ENCODE measurements around the gene TLX2. TPM values are rescaled to one million over a fixed set of nuclear protein-coding genes. Genes with fewer than 3 reads are reported as not detected.

TLX2 gene
- polyA plus RNA-seq, 3 donors: not detected

DNA sequence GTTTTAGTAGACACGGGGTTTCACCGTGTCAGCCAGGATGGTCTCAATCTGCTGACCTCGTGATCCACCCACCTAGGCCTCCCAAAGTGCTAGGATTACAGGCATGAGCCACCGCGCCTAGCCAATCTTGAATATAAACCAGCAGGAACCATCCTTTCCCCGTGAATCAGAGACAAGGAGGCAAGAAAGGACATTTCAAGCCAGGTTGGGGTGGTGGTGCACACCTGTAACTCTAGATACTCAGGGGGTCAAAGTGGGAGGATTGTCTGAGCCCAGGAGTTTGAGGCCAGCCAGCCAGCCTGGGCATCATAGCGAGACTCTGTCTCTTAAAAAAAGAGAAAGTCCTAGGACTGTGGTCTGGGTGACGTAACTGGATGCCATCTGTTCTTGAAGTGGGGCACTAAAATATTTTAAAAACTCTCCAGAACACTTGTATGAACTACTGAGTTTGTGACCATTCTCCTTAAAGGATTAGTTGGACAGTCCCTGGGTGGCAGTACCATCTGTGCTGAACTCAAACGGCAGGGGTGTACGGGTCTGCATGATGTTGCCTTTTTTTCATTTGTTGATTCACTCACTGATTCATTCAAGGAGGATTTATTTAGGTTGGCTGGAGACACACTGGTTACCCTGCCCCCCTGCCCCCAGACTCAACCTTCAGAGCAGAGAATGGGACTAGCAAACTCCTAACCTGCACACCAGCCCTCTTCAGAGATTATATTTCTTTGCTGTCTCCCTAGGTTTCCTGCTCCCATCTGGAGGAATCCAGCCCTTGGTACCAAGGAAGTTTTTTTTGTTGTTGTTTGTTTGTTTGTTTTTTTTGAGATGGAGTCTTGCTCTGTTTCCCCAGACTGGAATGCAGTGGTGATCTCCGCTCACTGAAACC, 2.9 kb upstream of the TLX2 start:
- H3K27me3 ChIP-seq (ENCODE audit: control insufficient read depth in 2 of 2, insufficient read depth in 2 of 2, low read length in 2 of 2): peaks cover 59 to 83% of the 10 kb centered on the region in 2 donors
- peaks cover 7% of the 10 kb centered on the region for H3K79me2 ChIP-seq (ENCODE audit: insufficient read depth, low read length)
- no peak overlapping the region for H3K4me3 ChIP-seq (replicated peaks in 1 of 3; ENCODE audit: low read depth in 2 of 3, low read length in 3 of 3)
- no peaks in the 10 kb centered on the region for H4K20me1 ChIP-seq (ENCODE audit: insufficient read depth, low read length)
- no peak overlapping the region for H3K9ac ChIP-seq (ENCODE audit: insufficient read depth, low read length, poor library complexity, severe bottlenecking)
- H3K4me3 Mint-ChIP-seq: peak overlapping the region in 1 of 2 donors; percentile 80
- H3K27ac ChIP-seq (ENCODE audit: low read depth in 1 of 2, low read length in 2 of 2): no peak overlapping the region
- H3K9me3 Mint-ChIP-seq: peaks cover 0 to 26% (median 20%) of the 10 kb centered on the region in 7 donors
- peaks cover 7 to 19% of the 10 kb centered on the region in 2 donors for H3K36me3 Mint-ChIP-seq
- H3K4me2 ChIP-seq (replicated peaks; ENCODE audit: extremely low read depth, low read length, poor library complexity, severe bottlenecking): no peak overlapping the region
- H2AFZ ChIP-seq (ENCODE audit: insufficient read depth, low read depth, low read length, poor library complexity, severe bottlenecking): no peak overlapping the region
- intact Hi-C loops (cut with micrococcal nuclease): no loop called here
- peaks cover 65 to 84% (median 74%) of the 10 kb centered on the region in 3 donors for H3K27me3 Mint-ChIP-seq (ENCODE audit: low read depth in 3 of 3)
- 34% methylated on average over 7 of the region's 11 CpGs for WGBS (ENCODE audit: insufficient coverage)
- H3K4me1 Mint-ChIP-seq: peaks cover 43% of the 10 kb centered on the region
- TF ChIP-seq, protein P1, sequence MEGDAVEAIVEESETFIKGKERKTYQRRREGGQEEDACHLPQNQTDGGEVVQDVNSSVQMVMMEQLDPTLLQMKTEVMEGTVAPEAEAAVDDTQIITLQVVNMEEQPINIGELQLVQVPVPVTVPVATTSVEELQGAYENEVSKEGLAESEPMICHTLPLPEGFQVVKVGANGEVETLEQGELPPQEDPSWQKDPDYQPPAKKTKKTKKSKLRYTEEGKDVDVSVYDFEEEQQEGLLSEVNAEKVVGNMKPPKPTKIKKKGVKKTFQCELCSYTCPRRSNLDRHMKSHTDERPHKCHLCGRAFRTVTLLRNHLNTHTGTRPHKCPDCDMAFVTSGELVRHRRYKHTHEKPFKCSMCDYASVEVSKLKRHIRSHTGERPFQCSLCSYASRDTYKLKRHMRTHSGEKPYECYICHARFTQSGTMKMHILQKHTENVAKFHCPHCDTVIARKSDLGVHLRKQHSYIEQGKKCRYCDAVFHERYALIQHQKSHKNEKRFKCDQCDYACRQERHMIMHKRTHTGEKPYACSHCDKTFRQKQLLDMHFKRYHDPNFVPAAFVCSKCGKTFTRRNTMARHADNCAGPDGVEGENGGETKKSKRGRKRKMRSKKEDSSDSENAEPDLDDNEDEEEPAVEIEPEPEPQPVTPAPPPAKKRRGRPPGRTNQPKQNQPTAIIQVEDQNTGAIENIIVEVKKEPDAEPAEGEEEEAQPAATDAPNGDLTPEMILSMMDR (IDR thresholded peaks at IDR 0.05): no peak
- H3K36me3 ChIP-seq (replicated peaks in 1 of 2; ENCODE audit: control insufficient read depth in 1 of 2, insufficient read depth in 2 of 2, low read length in 2 of 2): no peaks in the 10 kb centered on the region
- peak overlapping the region in 1 of 7 donors; percentile 54 for H3K27ac Mint-ChIP-seq
- H3K9me3 ChIP-seq (replicated peaks in 1 of 2; ENCODE audit: control insufficient read depth in 1 of 2, insufficient read depth in 1 of 2, low read length in 2 of 2): peaks cover 0 to 12% of the 10 kb centered on the region in 2 donors
- peaks cover 37 to 46% of the 10 kb centered on the region in 2 donors for H3K4me1 ChIP-seq (ENCODE audit: control insufficient read depth in 1 of 2, insufficient read depth in 2 of 2, low read length in 2 of 2)
- no peak for DNase-seq

DNA sequence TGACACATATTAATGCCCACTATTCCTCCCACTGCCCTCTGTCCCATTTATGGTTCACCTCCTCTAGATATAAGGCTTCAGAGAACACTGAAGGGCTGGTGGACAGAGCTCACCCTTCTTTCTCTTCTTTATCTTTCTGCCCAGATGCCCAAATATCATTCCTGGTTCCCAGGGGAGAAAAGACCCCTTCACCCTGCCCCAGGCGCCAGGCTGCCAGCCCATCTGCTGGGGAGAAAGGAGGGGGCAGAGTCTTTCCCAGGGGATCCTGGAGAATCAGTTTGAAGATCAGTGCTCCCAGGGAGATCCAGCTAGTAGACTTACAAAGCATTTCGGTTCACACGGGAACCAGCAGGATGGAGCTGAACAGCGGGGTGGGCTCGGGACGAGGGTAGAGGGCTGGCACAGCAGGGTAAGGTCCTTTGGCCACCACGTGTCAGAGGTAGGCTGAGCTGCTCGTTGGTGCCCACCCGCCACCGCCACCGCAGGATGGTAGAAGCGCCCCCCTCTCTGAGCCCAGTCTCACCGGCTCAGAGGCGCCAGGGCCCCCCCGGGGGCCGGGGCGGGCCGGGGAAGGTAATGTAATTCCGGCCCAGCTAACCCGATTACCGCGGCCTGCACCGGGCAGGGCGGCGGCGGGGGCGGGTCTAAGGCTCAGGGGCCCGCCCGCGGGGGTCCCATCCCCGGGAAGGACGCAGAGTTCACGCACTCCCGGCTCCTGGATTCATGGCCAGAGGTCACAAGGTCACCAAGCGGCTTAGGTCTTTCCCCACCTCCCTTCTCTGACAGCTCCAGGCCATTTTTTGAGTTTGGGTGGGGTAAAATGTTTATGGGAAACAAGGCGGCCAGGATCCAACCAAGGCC, 1.3 kb upstream of the TLX2 start:
- H3K9me3 ChIP-seq (replicated peaks in 1 of 2; ENCODE audit: control insufficient read depth in 1 of 2, insufficient read depth in 1 of 2, low read length in 2 of 2): peaks cover 0 to 20% of the 10 kb centered on the region in 2 donors
- peaks cover 72 to 98% of the 10 kb centered on the region in 2 donors for H3K27me3 ChIP-seq (ENCODE audit: control insufficient read depth in 2 of 2, insufficient read depth in 2 of 2, low read length in 2 of 2)
- no peak overlapping the region for H3K9ac ChIP-seq (ENCODE audit: insufficient read depth, low read length, poor library complexity, severe bottlenecking)
- H2AFZ ChIP-seq (ENCODE audit: insufficient read depth, low read depth, low read length, poor library complexity, severe bottlenecking): no peak overlapping the region
- no peaks in the 10 kb centered on the region for H3K36me3 ChIP-seq (replicated peaks in 1 of 2; ENCODE audit: control insufficient read depth in 1 of 2, insufficient read depth in 2 of 2, low read length in 2 of 2)
- Mint-ChIP-seq H3K4me1 (peaks cover 45% of the 10 kb centered on the region), H3K27me3 (ENCODE audit: low read depth in 3 of 3) (peaks cover 82 to 100% (median 90%) of the 10 kb centered on the region in 3 donors), H3K27ac (no peak overlapping the region), H3K9me3 (peaks cover 2 to 31% (median 26%) of the 10 kb centered on the region in 7 donors), H3K36me3 (peaks cover 13 to 19% of the 10 kb centered on the region in 2 donors), H3K4me3 (peak overlapping the region in 1 of 2 donors; percentile 80)
- H3K27ac ChIP-seq (ENCODE audit: low read depth in 1 of 2, low read length in 2 of 2): no peak overlapping the region
- peaks cover 31 to 38% of the 10 kb centered on the region in 2 donors for H3K4me1 ChIP-seq (ENCODE audit: control insufficient read depth in 1 of 2, insufficient read depth in 2 of 2, low read length in 2 of 2)
- 10% methylated on average over 26 of the region's 36 CpGs for WGBS (ENCODE audit: insufficient coverage)
- H3K4me3 ChIP-seq (replicated peaks in 1 of 3; ENCODE audit: low read depth in 2 of 3, low read length in 3 of 3): no peak overlapping the region
- no peak overlapping the region for H3K4me2 ChIP-seq (replicated peaks; ENCODE audit: extremely low read depth, low read length, poor library complexity, severe bottlenecking)
- DNase-seq: no peak
- TF ChIP-seq, protein P1 (IDR thresholded peaks at IDR 0.05): no peak
- intact Hi-C loops (cut with micrococcal nuclease): no loop called here
- no peaks in the 10 kb centered on the region for H3K79me2 ChIP-seq (ENCODE audit: insufficient read depth, low read length)
- no peaks in the 10 kb centered on the region for H4K20me1 ChIP-seq (ENCODE audit: insufficient read depth, low read length)

Measured in CD14-positive monocyte (primary cell).